ENCODE results near the gene ABCG5. TPM values are rescaled to one million over a fixed set of nuclear protein-coding genes. Genes with fewer than 3 reads are reported as not detected.

ABCG5 gene
- total RNA-seq, 3 donors from 2014 or later (not counting 1 experiment from before 2014, with no cell fraction given), result not detected

- no peak overlapping the region for H3K27ac ChIP-seq (ENCODE audit: low read length)
- 95% methylated on average over 3 of the region's 5 CpGs for WGBS (ENCODE audit: insufficient coverage)
- no peak for TF ChIP-seq CTCF (IDR thresholded peaks at IDR 0.05)
Observed at GRCh38 chr2:43790147-43790546, 48.5 kb downstream of the ABCG5 start.

GRCh38 chr2:43788646-43789045 lies 50.0 kb downstream of the ABCG5 start:
- no peaks in the 10 kb centered on the region for H3K4me1 Mint-ChIP-seq
- Histone ChIP-seq H3K4me3 (ENCODE audit: low read length) (no peak overlapping the region), H3K4me1 (ENCODE audit: control insufficient read depth, insufficient read depth, low read length) (no peaks in the 10 kb centered on the region), H3K27ac (ENCODE audit: low read length) (no peak overlapping the region), H3K9me3 (ENCODE audit: control insufficient read depth, insufficient read depth, low read length) (no peaks in the 10 kb centered on the region), H3K36me3 (ENCODE audit: control insufficient read depth, insufficient read depth, low read length) (no peaks in the 10 kb centered on the region), H3K27me3 (ENCODE audit: control insufficient read depth, insufficient read depth, low read length) (no peaks in the 10 kb centered on the region)
- no peaks in the 10 kb centered on the region for H3K9me3 Mint-ChIP-seq
- WGBS (ENCODE audit: insufficient coverage), result no CpG with 5 or more reads among the region's 1 CpG
- ATAC-seq, result no peak
- no peak for TF ChIP-seq CTCF (IDR thresholded peaks at IDR 0.05)
- H3K4me3 Mint-ChIP-seq, result no peak overlapping the region
- H3K27ac Mint-ChIP-seq, result no peak overlapping the region
- H3K27me3 Mint-ChIP-seq (ENCODE audit: low read depth in 2 of 2), result no peaks in the 10 kb centered on the region
- H3K36me3 Mint-ChIP-seq, result no peaks in the 10 kb centered on the region
- no peak for DNase-seq
- intact Hi-C loops (cut with micrococcal nuclease), result no loop called here

More at GRCh38 chr2:43790147-43790546, 48.5 kb downstream of the ABCG5 start:
- Histone ChIP-seq H3K36me3 (ENCODE audit: control insufficient read depth, insufficient read depth, low read length) (no peaks in the 10 kb centered on the region), H3K4me1 (ENCODE audit: control insufficient read depth, insufficient read depth, low read length) (no peaks in the 10 kb centered on the region), H3K27me3 (ENCODE audit: control insufficient read depth, insufficient read depth, low read length) (no peaks in the 10 kb centered on the region), H3K9me3 (ENCODE audit: control insufficient read depth, insufficient read depth, low read length) (no peaks in the 10 kb centered on the region), H3K4me3 (ENCODE audit: low read length) (no peak overlapping the region)
- intact Hi-C loops (cut with micrococcal nuclease), result no loop called here
- no peak for ATAC-seq
- Mint-ChIP-seq H3K4me1 (no peaks in the 10 kb centered on the region), H3K36me3 (no peaks in the 10 kb centered on the region), H3K27me3 (ENCODE audit: low read depth in 2 of 2) (no peaks in the 10 kb centered on the region), H3K27ac (no peak overlapping the region), H3K9me3 (no peaks in the 10 kb centered on the region), H3K4me3 (no peak overlapping the region)
- DNase-seq, result no peak

GRCh38 chr2:43787895-43788294 lies 50.7 kb downstream of the ABCG5 start:
- Histone ChIP-seq H3K4me3 (ENCODE audit: low read length) (no peak overlapping the region), H3K27me3 (ENCODE audit: control insufficient read depth, insufficient read depth, low read length) (no peaks in the 10 kb centered on the region), H3K36me3 (ENCODE audit: control insufficient read depth, insufficient read depth, low read length) (no peaks in the 10 kb centered on the region), H3K4me1 (ENCODE audit: control insufficient read depth, insufficient read depth, low read length) (no peaks in the 10 kb centered on the region), H3K9me3 (ENCODE audit: control insufficient read depth, insufficient read depth, low read length) (no peaks in the 10 kb centered on the region), H3K27ac (ENCODE audit: low read length) (no peak overlapping the region)
- no peak for ATAC-seq
- no peak for DNase-seq
- intact Hi-C loops (cut with micrococcal nuclease), result no loop called here
- Mint-ChIP-seq H3K27ac (no peak overlapping the region), H3K36me3 (no peaks in the 10 kb centered on the region), H3K4me1 (no peaks in the 10 kb centered on the region), H3K27me3 (ENCODE audit: low read depth in 2 of 2) (no peaks in the 10 kb centered on the region), H3K9me3 (no peaks in the 10 kb centered on the region), H3K4me3 (no peak overlapping the region)
- TF ChIP-seq CTCF (IDR thresholded peaks at IDR 0.05), result no peak

GRCh38 chr2:43778233-43778632 lies 60.4 kb downstream of the ABCG5 start:
- DNase-seq, result no peak
- no peak for TF ChIP-seq CTCF (IDR thresholded peaks at IDR 0.05)
- intact Hi-C loops (cut with micrococcal nuclease), result no loop called here
- Histone ChIP-seq H3K9me3 (ENCODE audit: control insufficient read depth, insufficient read depth, low read length) (no peaks in the 10 kb centered on the region), H3K36me3 (ENCODE audit: control insufficient read depth, insufficient read depth, low read length) (no peaks in the 10 kb centered on the region), H3K27me3 (ENCODE audit: control insufficient read depth, insufficient read depth, low read length) (no peaks in the 10 kb centered on the region), H3K4me1 (ENCODE audit: control insufficient read depth, insufficient read depth, low read length) (peaks cover 10% of the 10 kb centered on the region), H3K27ac (ENCODE audit: low read length) (no peak overlapping the region), H3K4me3 (ENCODE audit: low read length) (no peak overlapping the region)
- H3K27ac Mint-ChIP-seq, result no peak overlapping the region
- 92% methylated on average over 7 of the region's 8 CpGs for WGBS (ENCODE audit: insufficient coverage)
- peaks cover 0 to 4% of the 10 kb centered on the region in 2 donors for H3K27me3 Mint-ChIP-seq (ENCODE audit: low read depth in 2 of 2)
- no peak overlapping the region for H3K4me3 Mint-ChIP-seq
- no peaks in the 10 kb centered on the region for H3K9me3 Mint-ChIP-seq
- peaks cover 12 to 13% of the 10 kb centered on the region in 2 donors for H3K4me1 Mint-ChIP-seq
- no peak for ATAC-seq
- H3K36me3 Mint-ChIP-seq, result no peaks in the 10 kb centered on the region
